ENCODE results near the gene VWF.

VWF gene

DNA sequence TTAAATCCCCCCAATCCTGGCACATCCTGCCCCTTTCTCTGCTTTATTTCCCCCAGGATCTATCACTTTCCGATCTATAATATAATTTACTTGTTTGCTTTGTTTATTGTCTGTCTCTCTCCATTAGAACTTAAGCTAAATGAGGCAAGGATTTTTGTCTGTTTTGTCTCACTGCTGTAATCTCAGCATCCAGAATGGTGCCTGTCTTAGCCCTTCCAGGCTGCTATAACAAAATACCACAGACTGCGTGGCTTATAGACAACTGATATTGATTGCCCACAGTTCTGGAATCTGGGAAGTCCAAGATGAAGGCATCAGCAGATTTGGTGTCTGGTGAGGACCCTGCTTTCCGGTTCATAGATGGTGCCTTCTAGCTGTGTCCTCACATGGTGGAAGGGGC, 65.2 kb downstream of the VWF start:
- TF ChIP-seq, protein P1, sequence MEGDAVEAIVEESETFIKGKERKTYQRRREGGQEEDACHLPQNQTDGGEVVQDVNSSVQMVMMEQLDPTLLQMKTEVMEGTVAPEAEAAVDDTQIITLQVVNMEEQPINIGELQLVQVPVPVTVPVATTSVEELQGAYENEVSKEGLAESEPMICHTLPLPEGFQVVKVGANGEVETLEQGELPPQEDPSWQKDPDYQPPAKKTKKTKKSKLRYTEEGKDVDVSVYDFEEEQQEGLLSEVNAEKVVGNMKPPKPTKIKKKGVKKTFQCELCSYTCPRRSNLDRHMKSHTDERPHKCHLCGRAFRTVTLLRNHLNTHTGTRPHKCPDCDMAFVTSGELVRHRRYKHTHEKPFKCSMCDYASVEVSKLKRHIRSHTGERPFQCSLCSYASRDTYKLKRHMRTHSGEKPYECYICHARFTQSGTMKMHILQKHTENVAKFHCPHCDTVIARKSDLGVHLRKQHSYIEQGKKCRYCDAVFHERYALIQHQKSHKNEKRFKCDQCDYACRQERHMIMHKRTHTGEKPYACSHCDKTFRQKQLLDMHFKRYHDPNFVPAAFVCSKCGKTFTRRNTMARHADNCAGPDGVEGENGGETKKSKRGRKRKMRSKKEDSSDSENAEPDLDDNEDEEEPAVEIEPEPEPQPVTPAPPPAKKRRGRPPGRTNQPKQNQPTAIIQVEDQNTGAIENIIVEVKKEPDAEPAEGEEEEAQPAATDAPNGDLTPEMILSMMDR (IDR thresholded peaks at IDR 0.05) = no peak

DNA sequence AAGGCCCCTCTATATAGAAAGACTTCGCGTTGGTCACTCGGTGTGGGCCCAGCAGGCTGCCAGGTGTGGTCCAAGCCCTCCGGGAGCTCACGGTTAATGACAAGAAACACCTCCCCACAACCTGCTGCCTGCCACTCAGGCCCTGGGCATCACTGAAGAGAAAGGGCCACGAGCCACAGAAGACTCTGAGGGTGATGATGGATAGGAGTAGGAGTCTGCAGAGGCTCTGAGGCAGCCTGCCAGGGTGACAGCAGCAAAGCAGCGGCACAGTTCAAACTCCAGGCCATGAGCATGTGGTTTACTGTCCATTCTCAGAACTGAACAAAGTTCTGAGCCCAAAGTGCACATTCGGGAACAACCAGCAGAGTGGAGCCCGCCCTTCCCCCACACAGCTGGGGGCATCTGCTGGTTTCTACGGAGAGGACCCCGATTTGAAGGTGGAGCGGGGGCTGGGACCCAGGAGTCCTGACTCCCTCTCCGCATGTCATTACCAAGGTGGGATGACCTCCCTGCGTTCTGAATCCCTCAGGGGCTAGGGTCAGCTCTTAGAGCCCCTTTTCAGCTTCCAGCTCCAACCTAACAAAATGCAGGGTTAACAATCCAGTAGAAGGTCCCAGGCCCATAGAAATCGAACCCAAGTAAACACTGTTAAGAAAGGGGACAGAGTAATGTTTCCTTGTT, 65.8 kb downstream of the VWF start:
- TF ChIP-seq, protein P1 (IDR thresholded peaks at IDR 0.05) = no peak

DNA sequence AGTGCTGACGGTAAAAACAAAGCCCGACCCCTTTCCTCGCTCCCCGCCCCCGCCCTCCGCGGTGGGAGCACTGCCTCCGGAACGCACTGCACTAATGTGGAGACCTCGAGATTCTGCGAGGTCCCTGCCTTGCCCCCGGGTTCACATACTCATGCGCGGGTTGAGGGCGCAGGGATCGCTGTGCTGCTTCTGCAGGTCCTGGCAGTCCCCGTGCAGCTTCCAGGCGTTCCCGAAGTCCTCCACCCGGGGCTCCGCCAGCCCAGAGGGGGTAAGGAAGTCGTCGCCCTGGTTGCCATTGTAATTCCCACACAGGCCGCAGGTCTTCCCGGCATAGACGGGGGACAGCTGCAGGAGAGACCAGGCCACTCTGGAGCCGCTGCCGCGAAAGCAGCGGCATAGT, 66.8 kb downstream of the VWF start:
- TF ChIP-seq, protein P1 (IDR thresholded peaks at IDR 0.05) = no peak

DNA sequence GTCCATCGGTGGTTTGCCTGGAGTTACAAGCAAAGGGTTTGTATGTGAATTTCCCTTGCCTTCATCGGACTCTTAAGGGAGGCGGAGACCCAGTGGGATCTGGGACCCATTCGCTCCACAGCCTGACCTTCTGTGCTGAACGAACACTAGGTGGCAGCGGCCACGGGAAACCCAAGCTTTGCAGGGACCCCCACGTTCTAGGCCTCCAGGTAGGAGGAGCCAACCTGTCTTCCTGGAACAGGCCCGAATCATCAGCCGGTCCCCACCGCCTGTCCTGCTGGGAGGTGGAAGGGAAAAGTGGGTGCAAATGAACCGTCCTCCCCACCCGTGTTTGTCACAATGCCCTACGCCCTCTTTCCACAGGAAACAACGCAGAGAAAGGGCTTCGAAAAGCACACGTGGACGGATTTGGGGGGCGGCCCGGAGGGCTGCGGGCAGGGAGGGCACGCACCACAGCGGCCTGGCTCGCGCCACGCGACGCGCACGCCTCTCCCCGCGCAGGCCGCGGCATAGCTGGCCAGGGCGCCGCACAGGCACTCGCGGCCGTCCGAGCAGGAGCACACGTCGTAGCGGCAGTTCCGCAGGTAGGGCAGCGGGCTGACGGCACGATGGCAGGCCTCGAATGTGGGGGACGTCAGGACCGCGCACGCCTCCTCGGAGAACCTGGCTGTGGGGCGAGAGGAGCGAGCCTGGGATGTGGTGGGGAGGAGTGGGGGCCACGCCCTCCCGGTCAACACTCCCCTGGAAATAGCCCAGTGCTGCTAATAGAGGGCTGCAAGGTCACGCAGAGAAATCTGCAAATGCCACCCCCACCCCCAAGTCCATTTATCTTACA, 67.8 kb downstream of the VWF start:
- TF ChIP-seq, protein P1 (IDR thresholded peaks at IDR 0.05) = peak; percentile 39

DNA sequence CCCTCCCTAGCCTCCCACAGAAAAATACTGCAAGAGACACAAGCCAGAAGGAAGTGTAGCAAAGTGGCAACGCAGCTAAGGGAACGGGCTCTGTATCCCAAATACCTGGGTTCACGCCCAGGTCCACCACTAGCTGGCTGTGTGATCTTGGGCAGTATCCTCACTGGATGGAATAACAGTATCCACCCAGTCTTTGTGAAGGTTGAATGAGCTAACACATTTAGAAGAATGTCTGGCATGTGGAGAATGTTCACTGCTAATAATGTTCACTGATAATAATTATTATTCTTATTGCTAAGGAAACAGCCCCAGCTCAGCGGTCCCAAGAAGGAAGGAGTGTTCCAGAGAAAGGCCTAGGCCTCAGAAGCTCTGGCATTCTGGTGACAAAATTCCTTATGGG, 70.9 kb downstream of the VWF start:
- TF ChIP-seq, protein P1 (IDR thresholded peaks at IDR 0.05) = no peak

DNA sequence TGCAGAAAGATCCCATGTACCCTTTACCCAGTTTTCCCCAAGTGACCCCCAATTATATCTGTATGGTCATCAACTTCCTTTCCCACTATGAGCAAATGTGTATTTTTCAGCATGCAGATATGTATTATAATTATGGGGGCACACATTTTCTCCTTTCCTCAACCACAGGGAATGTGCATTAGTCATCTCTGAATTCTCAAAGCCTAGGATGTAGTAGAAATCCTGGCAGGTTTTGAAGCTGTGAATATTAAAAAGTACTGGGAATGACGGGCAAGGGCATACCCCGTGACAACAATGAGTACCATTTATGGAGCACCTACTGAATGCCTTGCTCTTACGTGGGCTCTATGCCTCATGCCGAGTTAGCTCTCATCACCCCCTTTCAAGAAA, 71.5 kb downstream of the VWF start:
- TF ChIP-seq, protein P1 (IDR thresholded peaks at IDR 0.05) = no peak

DNA sequence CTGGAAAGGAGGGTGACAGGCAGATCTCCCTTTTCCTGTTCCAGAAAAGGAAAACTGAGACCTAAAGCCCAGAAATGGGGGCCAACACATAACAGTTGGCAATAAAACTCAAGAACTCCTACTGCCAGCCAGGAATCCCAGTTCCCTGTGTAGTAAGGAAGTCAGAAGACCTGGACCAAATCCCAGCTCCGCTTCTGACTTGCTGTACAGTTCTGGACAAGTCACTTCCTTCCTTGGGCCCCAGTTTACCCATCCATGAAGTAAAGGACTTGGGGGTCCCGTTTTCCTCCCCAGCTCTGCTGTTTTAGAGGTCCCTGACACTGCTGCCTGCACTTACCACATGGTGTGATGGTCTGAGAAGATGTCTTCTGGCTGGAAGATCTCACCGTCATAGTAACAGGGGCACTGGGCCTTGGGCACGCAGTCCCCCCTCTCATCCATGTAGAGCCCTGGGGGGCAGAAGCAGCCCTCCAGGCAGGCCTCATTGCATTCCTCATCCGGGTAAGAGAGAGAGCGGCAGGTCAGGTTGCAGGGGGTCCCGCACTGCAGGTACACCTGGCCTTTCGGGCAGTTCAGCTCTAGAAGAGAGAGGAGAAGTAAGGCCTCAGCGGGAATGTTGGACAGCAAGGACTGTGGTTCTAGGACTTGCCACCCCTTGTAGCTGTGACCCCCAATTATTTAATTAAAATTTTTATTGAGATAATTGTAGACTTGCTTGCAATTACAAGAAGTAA, 72.1 kb downstream of the VWF start:
- TF ChIP-seq, protein P1 (IDR thresholded peaks at IDR 0.05) = no peak

Measured in LNCAP (cell line).